PC-9 (cell line): Measurements from ENCODE around the gene CPNE7. TPM values are rescaled to one million over a fixed set of nuclear protein-coding genes. Genes with fewer than 3 reads are reported as not detected.
A peak's percentile ranks its signal among the peaks of the same experiment; 100 is the strongest.

Experiments
- BruUV-seq: library from RNA; stranded (reverse); fragments of 400-500 nt; replicated peaks from 2 replicates; lab custom pipeline; 2021; lab: Mats Ljungman, UMichigan
- CTCF ChIA-PET: fragments of 300-600 bp; sonication (Branson Sonifier 250); formaldehyde crosslinking; loops from one replicate; lab custom pipeline; 2022; ENCODE audit warnings: antibody characterized with exemption; lab: Charles Lee
- POLR2A ChIA-PET: fragments of 300-600 bp; sonication (Branson Sonifier 250); formaldehyde crosslinking; loops from one replicate; lab custom pipeline; 2022; ENCODE audit warnings: antibody characterized with exemption; ENCODE audit not compliant: unreplicated experiment; lab: Charles Lee
- DNase-seq, 2 experiments: peaks; one replicate each; pipeline versions ENCODE4 v3.0.0 to v3.0.0-alpha.2; 2015 to 2022; ENCODE audit warnings: mixed read lengths in 1 of 2
- H2AFZ ChIP-seq: fragments of 200-600 bp; sonication (generic); 2 replicates; pipeline ENCODE4 v1.8.1; 2017; ENCODE audit warnings: antibody characterized with exemption
- H3F3A ChIP-seq: fragments of 200-600 bp; sonication (generic); 2 replicates; pipeline ENCODE4 v1.8.1; 2017; ENCODE audit warnings: antibody characterized with exemption, mild to moderate bottlenecking, low read depth; ENCODE audit not compliant: insufficient read depth
- H3K27ac ChIP-seq: fragments of 200-600 bp; sonication (generic); 2 replicates; pipeline ENCODE4 v1.6.1; 2016; ENCODE audit warnings: mixed run types
- H3K27me3 ChIP-seq: fragments of 200-600 bp; sonication (generic); 2 replicates; pipeline ENCODE4 v1.6.1; 2016; ENCODE audit warnings: low read depth, mixed run types; ENCODE audit not compliant: insufficient read depth
- H3K36me3 ChIP-seq: fragments of 200-600 bp; sonication (generic); 2 replicates; pipeline ENCODE4 v1.6.1; 2016; ENCODE audit warnings: low read depth, mixed run types
- H3K4me1 ChIP-seq: fragments of 200-600 bp; sonication (generic); replicated peaks from 2 replicates; pipeline ENCODE4 v1.6.1; 2016; ENCODE audit warnings: mixed run types; ENCODE audit not compliant: insufficient read depth
- H3K4me2 ChIP-seq: fragments of 200-600 bp; sonication (generic); 2 replicates; pipeline ENCODE4 v1.6.1; 2017; ENCODE audit warnings: mixed run types
- H3K4me3 ChIP-seq: fragments of 200-600 bp; sonication (generic); 2 replicates; pipeline ENCODE4 v1.6.1; 2016; ENCODE audit warnings: mixed run types
- H3K79me2 ChIP-seq: fragments of 200-600 bp; sonication (generic); 2 replicates; pipeline ENCODE4 v1.6.1; 2017; ENCODE audit warnings: low read depth, mixed run types
- H3K9me2 ChIP-seq: fragments of 200-600 bp; sonication (generic); 2 replicates; pipeline ENCODE4 v1.8.1; 2017; ENCODE audit warnings: mild to moderate bottlenecking; ENCODE audit not compliant: insufficient read depth
- H3K9me3 ChIP-seq: fragments of 200-600 bp; sonication (generic); 2 replicates; pipeline ENCODE4 v1.8.1; 2016; ENCODE audit warnings: low read depth; ENCODE audit not compliant: insufficient read depth
- H4K20me1 ChIP-seq: fragments of 200-600 bp; sonication (generic); 2 replicates; pipeline ENCODE4 v1.8.1; 2017; ENCODE audit not compliant: insufficient read depth
- EZH2 ChIP-seq: fragments of 200-600 bp; sonication (generic); IDR thresholded peaks from 2 replicates; pipeline ENCODE4 v1.8.0; 2017; ENCODE audit warnings: antibody characterized with exemption, low read depth
- intact Hi-C: fragments of 100-400 bp; cut with micrococcal nuclease; formaldehyde crosslinking; loops from one replicate; pipeline ENCODE4 v1.10.0; 2022; ENCODE audit not compliant: unreplicated experiment
- total RNA-seq: library from RNA; stranded (reverse); gene quantifications from 2 replicates; pipeline ENCODE4 v1.2.3, GENCODE V29; 2021
- TF ChIP-seq, protein P1 (sequence below): fragments of 200-600 bp; sonication (generic); conservative IDR thresholded peaks from 2 replicates; pipeline ENCODE4 v1.6.1; 2017; ENCODE audit warnings: mixed run types, antibody characterized with exemption, mild to moderate bottlenecking, moderate library complexity

The CPNE7 gene
- total RNA-seq, 1 experiment from 2014 or later = 19.5 TPM

GRCh38 chr16:89560378-89561141 is 15.0 kb upstream of the CPNE7 start, which contains the start of gene RPL13:
RPL13 (plus strand) TSS chr16:89560682; CDS start chr16:89560960, 278 bp downstream.
- H3K27me3 ChIP-seq = no peaks in the 10 kb centered on the region
- CTCF ChIA-PET = no interaction called here
- no TSS peak for BruUV-seq

GRCh38 chr16:89561142-89561883 is 14.2 kb upstream of the CPNE7 start:
- peaks cover 56% of the 10 kb centered on the region for H3K4me1 ChIP-seq
- H4K20me1 ChIP-seq = peaks cover 40% of the 10 kb centered on the region
- TSS peak; percentile 34 for BruUV-seq
- H3K9me2 ChIP-seq = no peaks in the 10 kb centered on the region
- H2AFZ ChIP-seq = no peak overlapping the region
- H3K4me3 ChIP-seq = peak overlapping the region; percentile 92
- CTCF ChIA-PET = no interaction called here
- peaks cover 48% of the 10 kb centered on the region for H3K79me2 ChIP-seq
- H3K9me3 ChIP-seq = no peaks in the 10 kb centered on the region
- peak in 1 of 2 experiments; percentile 30 for DNase-seq
- H3K27ac ChIP-seq = peak overlapping the region; percentile 96
- H3K4me2 ChIP-seq = peak overlapping the region; percentile 98
- H3K36me3 ChIP-seq = peaks cover 33% of the 10 kb centered on the region
- no peak for TF ChIP-seq EZH2
- TF ChIP-seq, protein P1, sequence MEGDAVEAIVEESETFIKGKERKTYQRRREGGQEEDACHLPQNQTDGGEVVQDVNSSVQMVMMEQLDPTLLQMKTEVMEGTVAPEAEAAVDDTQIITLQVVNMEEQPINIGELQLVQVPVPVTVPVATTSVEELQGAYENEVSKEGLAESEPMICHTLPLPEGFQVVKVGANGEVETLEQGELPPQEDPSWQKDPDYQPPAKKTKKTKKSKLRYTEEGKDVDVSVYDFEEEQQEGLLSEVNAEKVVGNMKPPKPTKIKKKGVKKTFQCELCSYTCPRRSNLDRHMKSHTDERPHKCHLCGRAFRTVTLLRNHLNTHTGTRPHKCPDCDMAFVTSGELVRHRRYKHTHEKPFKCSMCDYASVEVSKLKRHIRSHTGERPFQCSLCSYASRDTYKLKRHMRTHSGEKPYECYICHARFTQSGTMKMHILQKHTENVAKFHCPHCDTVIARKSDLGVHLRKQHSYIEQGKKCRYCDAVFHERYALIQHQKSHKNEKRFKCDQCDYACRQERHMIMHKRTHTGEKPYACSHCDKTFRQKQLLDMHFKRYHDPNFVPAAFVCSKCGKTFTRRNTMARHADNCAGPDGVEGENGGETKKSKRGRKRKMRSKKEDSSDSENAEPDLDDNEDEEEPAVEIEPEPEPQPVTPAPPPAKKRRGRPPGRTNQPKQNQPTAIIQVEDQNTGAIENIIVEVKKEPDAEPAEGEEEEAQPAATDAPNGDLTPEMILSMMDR = no peak
- H3K27me3 ChIP-seq = no peaks in the 10 kb centered on the region
- intact Hi-C loops = loop anchor here (5.0 kb wide), 3 partner anchors 54 to 239 kb away; partner anchors contain the start of genes ANKRD11 and SPG7
- POLR2A ChIA-PET = no interaction called here
- H3F3A ChIP-seq = peaks cover 84% of the 10 kb centered on the region

More at GRCh38 chr16:89560378-89561141, 15.0 kb upstream of the CPNE7 start, which contains the start of gene RPL13:
- Histone ChIP-seq H3K4me1 (peaks cover 49% of the 10 kb centered on the region), H3F3A (peaks cover 85% of the 10 kb centered on the region), H3K27ac (peak within 1 kb of the TSS; percentile 96), H3K36me3 (peaks cover 34% of the 10 kb centered on the region), H4K20me1 (peaks cover 40% of the 10 kb centered on the region), H3K9me3 (no peaks in the 10 kb centered on the region), H3K4me2 (peak within 1 kb of the TSS; percentile 98), H3K9me2 (no peaks in the 10 kb centered on the region), H3K79me2 (peaks cover 48% of the 10 kb centered on the region), H3K4me3 (peak within 1 kb of the TSS; percentile 92), H2AFZ (0 out of 2 replicates have a peak within 1 kb of the TSS, but pooled peaks have one; percentile 83)
- intact Hi-C loops = loop anchor here (5.0 kb wide), 3 partner anchors 53 to 238 kb away; partner anchors contain the start of genes ANKRD11 and SPG7
- TF ChIP-seq, protein P1 = no peak
- no peak for TF ChIP-seq EZH2
- peak; percentile 91 to 95 for DNase-seq
- POLR2A ChIA-PET = no interaction called here

DNA sequence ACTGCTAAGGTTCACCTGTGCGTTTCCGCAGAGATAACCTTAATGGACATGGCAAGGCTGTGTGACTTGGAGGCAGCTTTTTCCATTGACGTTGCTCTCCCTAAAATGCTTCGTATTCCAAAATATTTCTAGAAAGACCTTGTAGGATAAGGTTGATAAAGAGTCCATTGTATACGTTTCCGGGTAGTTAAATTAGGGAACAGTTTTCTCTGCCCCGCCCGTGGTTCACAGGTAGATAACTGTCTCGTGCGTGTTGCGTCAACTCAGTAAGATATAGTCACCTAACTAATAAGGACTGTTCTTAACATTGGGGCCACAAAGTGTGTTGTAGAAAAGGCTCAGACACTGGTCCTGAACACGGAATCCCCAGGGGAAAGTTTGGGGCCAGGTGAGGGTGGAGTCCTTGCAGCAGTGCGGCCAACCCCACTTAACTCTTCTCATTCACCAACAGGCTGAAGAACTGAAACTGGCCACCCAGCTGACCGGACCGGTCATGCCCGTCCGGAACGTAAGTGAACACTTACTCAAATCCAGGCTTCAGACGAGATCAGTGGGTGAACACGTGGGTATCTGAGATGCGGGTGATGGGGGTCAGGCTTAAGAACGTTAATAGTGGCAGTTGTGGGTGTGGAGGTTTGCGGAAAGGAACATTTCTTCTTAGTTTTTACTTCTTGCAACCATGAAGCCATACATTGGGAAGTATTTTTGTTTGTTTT is 13.5 kb upstream of the CPNE7 start:
- H3K9me2 ChIP-seq = no peaks in the 10 kb centered on the region
- H4K20me1 ChIP-seq = peaks cover 40% of the 10 kb centered on the region
- no peak for TF ChIP-seq EZH2
- TF ChIP-seq, protein P1 = no peak
- CTCF ChIA-PET = no interaction called here
- H3K4me2 ChIP-seq = peak overlapping the region; percentile 98
- no peak overlapping the region for H2AFZ ChIP-seq
- intact Hi-C loops = loop anchor here (5.0 kb wide), 3 partner anchors 55 to 240 kb away; partner anchors contain the start of genes ANKRD11 and SPG7
- peak overlapping the region; percentile 96 for H3K27ac ChIP-seq
- H3K9me3 ChIP-seq = no peaks in the 10 kb centered on the region
- no TSS peak for BruUV-seq
- H3K27me3 ChIP-seq = no peaks in the 10 kb centered on the region
- H3K4me3 ChIP-seq = peak overlapping the region; percentile 92
- H3F3A ChIP-seq = peaks cover 88% of the 10 kb centered on the region
- H3K4me1 ChIP-seq = peaks cover 56% of the 10 kb centered on the region
- peak; percentile 65 to 75 for DNase-seq
- POLR2A ChIA-PET = no interaction called here
- H3K36me3 ChIP-seq = peaks cover 33% of the 10 kb centered on the region
- peaks cover 48% of the 10 kb centered on the region for H3K79me2 ChIP-seq
